Embryonic facial prominence (tissue), 1 donor: Measurements from ENCODE around the gene KIF2B.
"Not testable (repeated sequence)": the region's sequence is repeated elsewhere in the genome, so short reads cannot be mapped to it uniquely, and the experiment has no call there.

ENCODE experiments used
- DNase-seq: peaks from one replicate; pipeline ENCODE4 v3.0.0-alpha.2; 2016; ENCODE audit errors: extremely low spot score

The KIF2B gene, protein sequence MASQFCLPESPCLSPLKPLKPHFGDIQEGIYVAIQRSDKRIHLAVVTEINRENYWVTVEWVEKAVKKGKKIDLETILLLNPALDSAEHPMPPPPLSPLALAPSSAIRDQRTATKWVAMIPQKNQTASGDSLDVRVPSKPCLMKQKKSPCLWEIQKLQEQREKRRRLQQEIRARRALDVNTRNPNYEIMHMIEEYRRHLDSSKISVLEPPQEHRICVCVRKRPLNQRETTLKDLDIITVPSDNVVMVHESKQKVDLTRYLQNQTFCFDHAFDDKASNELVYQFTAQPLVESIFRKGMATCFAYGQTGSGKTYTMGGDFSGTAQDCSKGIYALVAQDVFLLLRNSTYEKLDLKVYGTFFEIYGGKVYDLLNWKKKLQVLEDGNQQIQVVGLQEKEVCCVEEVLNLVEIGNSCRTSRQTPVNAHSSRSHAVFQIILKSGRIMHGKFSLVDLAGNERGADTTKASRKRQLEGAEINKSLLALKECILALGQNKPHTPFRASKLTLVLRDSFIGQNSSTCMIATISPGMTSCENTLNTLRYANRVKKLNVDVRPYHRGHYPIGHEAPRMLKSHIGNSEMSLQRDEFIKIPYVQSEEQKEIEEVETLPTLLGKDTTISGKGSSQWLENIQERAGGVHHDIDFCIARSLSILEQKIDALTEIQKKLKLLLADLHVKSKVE

DNA sequence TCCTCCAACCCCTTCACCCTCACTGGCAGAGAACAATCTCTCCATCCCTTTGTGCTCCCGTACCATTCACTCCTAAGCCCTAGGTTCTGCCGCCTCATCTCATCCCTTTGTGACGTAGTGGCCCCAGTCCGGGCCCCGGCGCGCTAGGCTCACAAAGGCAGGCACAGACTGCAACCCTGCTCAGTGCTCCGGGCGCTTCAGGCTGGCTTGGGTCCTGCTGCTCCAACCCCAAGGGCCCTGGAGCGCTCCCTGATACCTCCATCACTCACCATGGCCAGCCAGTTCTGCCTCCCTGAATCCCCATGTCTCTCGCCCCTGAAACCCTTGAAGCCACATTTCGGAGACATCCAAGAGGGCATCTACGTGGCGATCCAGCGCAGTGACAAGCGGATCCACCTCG, at the start of gene KIF2B:
TSS of gene KIF2B (plus strand) at position 164 of the 400 bp plus-strand sequence. CDS start at position 271, 107 bp downstream.
- no peak for DNase-seq

DNA sequence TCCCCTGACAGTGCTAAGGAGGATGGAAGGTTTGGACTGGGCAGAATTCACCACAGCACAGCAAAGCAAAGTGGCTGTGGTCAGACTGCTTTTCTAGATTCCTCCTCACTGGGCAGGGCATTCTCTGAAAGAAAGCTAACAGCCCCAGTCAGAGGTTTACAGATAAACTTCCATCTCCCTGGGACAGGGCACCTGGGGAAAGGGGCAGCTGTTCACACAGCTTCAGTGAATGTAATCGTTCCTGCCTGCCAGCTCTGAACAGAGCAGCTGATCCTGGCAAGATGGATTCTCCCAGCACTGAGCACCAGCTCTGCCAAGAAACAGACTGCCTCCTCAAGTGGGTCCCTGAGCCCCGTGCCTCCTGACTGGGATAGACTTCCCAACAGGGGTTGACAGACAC, 42.4 kb upstream of the KIF2B start:
- no peak for DNase-seq

DNA sequence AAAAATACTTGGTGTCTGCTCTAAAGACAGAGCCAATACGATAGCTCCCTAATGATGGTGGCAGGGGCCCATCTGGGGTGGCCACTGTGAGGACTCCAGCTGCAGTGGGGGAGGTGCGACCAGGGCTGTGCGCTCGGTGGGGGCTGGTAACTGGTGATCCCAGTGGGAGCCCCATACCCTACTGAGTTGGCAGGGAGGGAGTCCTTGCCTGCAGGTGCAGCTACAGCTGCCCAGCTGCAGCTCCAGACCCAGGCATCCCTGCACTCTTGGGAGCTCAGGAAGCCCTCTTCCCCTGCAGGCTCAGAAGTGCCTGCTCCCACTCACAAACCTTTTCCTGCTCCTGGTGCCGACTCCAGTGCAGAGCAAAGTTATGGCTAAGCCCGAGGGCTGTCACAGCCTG, 31.2 kb upstream of the KIF2B start:
- no peak for DNase-seq

GRCh38 chr17:53792451-53792850, 30.3 kb upstream of the KIF2B start:
- no peak for DNase-seq

DNA sequence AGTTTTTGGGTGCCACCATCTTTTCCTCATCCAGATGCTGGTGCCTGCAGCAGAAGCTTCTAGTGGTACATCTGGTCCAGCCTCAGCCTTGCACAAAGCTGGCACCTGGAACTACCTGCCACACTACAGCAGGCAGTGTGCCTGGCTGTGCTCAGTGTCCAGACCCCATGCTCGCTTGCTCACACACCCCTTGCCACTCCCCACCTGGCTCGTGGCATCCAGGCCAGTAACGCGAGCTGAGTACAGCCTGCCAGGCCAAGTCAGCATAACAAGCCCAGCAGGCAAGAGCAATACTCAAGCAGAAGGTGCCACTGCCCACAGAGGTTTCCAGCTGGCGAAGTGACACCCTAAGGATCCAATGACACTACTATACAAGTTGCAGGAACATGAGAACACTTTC, 29.7 kb upstream of the KIF2B start:
- no peak for DNase-seq

DNA sequence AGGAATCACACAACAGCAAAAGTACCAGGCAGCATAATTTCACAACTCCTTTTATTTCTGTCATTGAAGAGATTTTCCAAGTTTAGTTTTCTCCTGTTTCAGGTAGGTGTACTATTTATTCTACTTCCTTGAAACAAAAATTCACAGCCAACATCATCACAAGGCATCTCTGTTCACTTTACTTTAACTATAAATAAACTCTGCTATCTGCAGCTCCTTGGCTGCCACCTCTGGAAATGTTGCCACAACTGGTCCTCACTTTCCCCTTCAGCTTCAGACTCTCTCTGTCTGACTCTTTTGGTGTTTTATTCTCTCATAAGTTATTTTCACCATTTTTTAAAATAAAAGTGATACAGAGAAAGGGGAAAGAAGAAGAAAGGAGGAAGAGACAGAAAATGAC, 27.9 kb upstream of the KIF2B start:
- DNase-seq, result no peak

DNA sequence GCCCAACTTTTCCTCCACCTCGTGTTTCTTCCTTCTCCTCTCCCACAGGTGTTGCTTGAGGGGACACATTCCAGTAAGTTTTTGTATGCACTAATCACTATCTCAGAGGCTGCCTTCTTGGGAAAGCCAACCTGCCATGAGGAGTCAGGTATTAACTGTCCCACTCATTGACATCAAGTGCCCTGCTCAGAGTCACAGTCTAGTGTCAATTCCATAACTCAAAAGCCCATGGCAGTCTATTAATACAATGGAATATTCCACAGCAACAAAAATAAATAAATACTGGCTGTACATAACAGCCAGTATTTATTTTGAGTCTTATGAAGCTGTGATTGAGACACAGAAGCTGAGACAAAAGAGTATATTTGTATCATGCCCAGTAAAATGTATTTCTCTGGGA, 26.1 kb upstream of the KIF2B start:
- DNase-seq, result no peak

DNA sequence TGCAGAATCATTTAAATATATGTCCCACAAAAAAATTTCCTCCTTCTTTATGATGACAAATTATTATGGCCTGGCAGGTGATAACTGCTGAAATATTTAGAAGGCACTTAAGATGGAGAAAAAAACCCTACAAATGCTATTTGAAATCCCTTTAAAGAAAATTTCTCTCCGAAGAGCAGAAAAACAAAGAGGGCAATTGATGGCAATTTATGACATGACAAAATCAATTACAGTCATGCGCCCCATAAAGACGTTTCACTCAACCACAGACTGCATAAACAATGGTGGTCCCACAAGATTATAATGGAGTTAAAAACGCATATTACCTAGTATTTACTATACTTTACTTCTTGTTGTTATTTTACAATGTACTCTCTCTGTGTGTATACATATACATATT, 25.2 kb upstream of the KIF2B start:
- DNase-seq, result no peak

DNA sequence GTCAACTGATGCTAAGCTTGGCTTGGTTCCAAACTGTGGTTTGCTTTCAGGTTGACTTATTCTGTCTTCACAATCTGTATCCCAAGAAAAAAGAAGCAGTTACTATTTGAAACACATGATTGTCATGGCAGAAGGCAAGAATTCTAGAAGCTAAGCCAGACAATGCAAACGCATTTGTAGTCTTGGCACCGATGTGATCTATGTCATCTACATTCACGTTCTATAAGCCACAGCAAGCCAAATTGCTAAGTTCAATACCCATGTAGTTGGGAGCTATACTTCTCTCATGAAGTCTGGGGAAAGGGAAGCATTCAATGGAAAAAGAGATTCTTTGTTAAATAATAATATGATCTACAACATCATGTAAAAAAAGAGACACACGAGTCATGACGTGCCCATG, 18.3 kb upstream of the KIF2B start:
- DNase-seq, result no peak

DNA sequence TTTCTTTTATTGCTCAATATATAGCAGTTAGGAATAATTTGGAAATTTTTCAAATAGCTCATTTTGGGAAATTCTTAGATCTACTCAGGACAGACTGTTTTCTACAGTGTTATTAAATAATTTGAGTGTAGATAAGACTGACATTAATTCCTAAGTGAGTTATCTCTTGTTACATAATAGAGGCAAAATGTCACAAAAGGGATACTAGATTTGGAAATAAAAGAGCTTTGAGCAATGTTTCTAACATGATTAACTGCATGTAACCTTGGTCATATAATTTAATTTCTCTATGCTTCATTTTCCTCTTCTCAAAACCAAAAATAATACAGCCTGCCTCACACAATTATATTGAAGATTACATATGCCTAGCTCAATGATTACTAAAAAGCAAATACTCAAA, 16.3 kb upstream of the KIF2B start:
- no peak for DNase-seq

DNA sequence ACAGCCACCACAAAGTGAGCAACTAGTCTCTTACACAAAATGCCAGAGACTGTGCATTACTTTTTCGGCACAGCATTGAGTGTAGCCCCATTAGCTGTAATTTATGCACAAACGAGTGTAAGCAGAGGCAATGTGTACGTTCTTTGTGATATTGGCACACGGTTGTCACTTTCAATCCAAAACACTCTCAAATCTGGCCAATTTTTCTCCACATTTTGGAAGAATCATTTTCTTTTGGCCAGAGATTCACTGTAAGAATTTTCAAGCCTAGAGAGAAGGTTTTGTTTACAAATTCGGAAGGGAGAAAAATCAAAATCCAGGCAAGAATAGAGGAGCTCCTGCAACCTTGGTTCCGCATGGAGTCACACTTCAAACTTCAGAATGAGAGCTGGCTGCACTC, 15.4 kb upstream of the KIF2B start:
- no peak for DNase-seq

GRCh38 chr17:53818271-53818670, 4.5 kb upstream of the KIF2B start:
- DNase-seq, result no peak

- DNase-seq, result no peak
Measured at GRCh38 chr17:53818929-53819328, 3.8 kb upstream of the KIF2B start.

- no peak for DNase-seq
Measured at GRCh38 chr17:53819956-53820355, 2.8 kb upstream of the KIF2B start.

DNA sequence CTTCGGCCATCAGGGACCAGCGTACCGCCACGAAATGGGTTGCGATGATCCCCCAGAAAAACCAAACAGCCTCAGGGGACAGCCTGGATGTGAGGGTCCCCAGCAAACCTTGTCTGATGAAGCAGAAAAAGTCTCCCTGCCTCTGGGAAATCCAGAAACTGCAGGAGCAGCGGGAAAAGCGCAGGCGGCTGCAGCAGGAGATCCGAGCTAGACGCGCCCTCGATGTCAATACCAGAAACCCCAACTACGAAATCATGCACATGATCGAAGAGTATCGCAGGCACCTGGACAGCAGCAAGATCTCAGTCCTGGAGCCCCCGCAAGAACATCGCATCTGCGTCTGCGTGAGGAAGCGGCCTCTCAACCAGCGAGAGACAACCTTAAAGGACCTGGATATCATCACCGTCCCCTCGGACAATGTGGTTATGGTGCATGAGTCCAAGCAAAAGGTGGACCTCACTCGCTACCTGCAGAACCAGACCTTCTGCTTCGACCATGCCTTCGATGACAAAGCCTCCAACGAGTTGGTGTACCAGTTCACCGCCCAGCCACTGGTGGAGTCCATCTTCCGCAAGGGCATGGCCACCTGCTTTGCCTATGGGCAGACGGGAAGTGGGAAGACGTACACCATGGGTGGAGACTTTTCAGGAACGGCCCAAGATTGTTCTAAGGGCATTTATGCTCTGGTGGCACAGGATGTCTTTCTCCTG, 769 bp downstream of the KIF2B start:
- DNase-seq, result no peak

- DNase-seq, result not testable (repeated sequence)
Measured at GRCh38 chr17:53834771-53835170, 12.0 kb downstream of the KIF2B start.

DNA sequence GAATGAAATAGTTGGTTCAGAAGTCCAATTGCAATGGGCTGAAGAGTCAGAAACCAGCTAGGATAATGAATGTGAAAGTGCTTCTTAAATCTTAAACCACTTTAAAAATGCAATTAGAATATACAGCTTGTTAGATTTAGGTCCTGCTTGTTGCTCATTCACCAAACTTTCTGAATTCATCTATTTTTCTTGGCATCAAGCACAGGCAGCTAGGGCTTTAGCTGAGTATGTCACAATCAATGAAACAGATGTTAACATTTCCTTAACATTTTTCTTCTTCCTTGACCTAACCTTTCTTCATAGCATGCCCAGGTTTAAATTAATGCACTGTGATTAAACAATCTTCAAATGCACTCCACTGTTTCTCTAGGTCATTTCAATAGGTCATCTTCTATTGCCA, 14.4 kb downstream of the KIF2B start:
- no peak for DNase-seq

- no peak for DNase-seq
Measured at GRCh38 chr17:53844491-53845107, 21.9 kb downstream of the KIF2B start.

- not testable (repeated sequence) for DNase-seq
Measured at GRCh38 chr17:53871128-53871527, 48.4 kb downstream of the KIF2B start.
